Endothelial cell (in vitro differentiated cells): ENCODE measurements around the gene C6orf15. TPM values are rescaled to one million over a fixed set of nuclear protein-coding genes. Genes with fewer than 3 reads are reported as not detected.

Experiments used
- DNase-seq: peaks from one replicate; pipeline ENCODE4 v3.0.0; 2021; ENCODE audit warnings: low spot score
- H3K27ac Mint-ChIP-seq: one replicate; pipeline ENCODE4 v1.8.0; 2021; ENCODE audit warnings: mixed read lengths, inconsistent platforms; ENCODE audit not compliant: unreplicated experiment
- H3K27me3 Mint-ChIP-seq: one replicate; pipeline ENCODE4 v1.8.0; 2021; ENCODE audit warnings: mild to moderate bottlenecking, moderate library complexity, mixed read lengths, inconsistent platforms; ENCODE audit not compliant: unreplicated experiment
- H3K36me3 Mint-ChIP-seq: one replicate; pipeline ENCODE4 v1.8.0; 2021; ENCODE audit warnings: mild to moderate bottlenecking, low read depth, mixed read lengths, inconsistent platforms; ENCODE audit not compliant: unreplicated experiment
- H3K4me1 Mint-ChIP-seq: one replicate; pipeline ENCODE4 v1.8.0; 2021; ENCODE audit warnings: mild to moderate bottlenecking, mixed read lengths, inconsistent platforms; ENCODE audit not compliant: unreplicated experiment
- H3K4me3 Mint-ChIP-seq: one replicate; pipeline ENCODE4 v1.8.0; 2021; ENCODE audit warnings: mild to moderate bottlenecking, mixed read lengths, inconsistent platforms; ENCODE audit not compliant: unreplicated experiment
- H3K9me3 Mint-ChIP-seq: one replicate; pipeline ENCODE4 v1.8.0; 2021; ENCODE audit warnings: mixed read lengths, inconsistent platforms; ENCODE audit not compliant: unreplicated experiment
- CTCF ChIP-seq: fragments of 200-600 bp; sonication (generic); IDR thresholded peaks from one replicate; pipeline ENCODE4 v1.5.0; 2021; ENCODE audit warnings: antibody characterized with exemption; ENCODE audit not compliant: unreplicated experiment
- total RNA-seq: library from RNA; stranded (reverse); fragmentation: NEBNext Ultra II Directional; extraction: Animal tissue kit (Norgen Biotek cat#: 25700); gene quantifications from one replicate; pipeline ENCODE4 v1.2.1, GENCODE V29; 2021; ENCODE audit not compliant: unreplicated experiment

C6orf15 gene
- total RNA-seq, 1 donor from 2014 or later = not detected

GRCh38 chr6:31091680-31092079, 20.7 kb downstream of the C6orf15 start:
- H3K4me1 Mint-ChIP-seq = peaks cover 27% of the 10 kb centered on the region
- no peak overlapping the region for H3K4me3 Mint-ChIP-seq
- no peak overlapping the region for H3K27ac Mint-ChIP-seq
- no peaks in the 10 kb centered on the region for H3K27me3 Mint-ChIP-seq
- DNase-seq = no peak
- no peak for TF ChIP-seq CTCF
- no peaks in the 10 kb centered on the region for H3K9me3 Mint-ChIP-seq
- no peaks in the 10 kb centered on the region for H3K36me3 Mint-ChIP-seq

GRCh38 chr6:31090973-31091364, 21.4 kb downstream of the C6orf15 start:
- no peak for TF ChIP-seq CTCF
- Mint-ChIP-seq H3K36me3 (no peaks in the 10 kb centered on the region), H3K4me1 (peaks cover 21% of the 10 kb centered on the region), H3K27me3 (no peaks in the 10 kb centered on the region), H3K9me3 (no peaks in the 10 kb centered on the region), H3K27ac (no peak overlapping the region), H3K4me3 (no peak overlapping the region)
- DNase-seq = no peak

- Mint-ChIP-seq H3K9me3 (no peaks in the 10 kb centered on the region), H3K27me3 (no peaks in the 10 kb centered on the region)
These were observed 22.0 kb downstream of the C6orf15 start for GRCh38 chr6:31090275-31090972.

GRCh38 chr6:31087494-31088089, 24.8 kb downstream of the C6orf15 start:
- Mint-ChIP-seq H3K27ac (no peak overlapping the region), H3K9me3 (no peaks in the 10 kb centered on the region), H3K27me3 (no peaks in the 10 kb centered on the region), H3K4me3 (no peak overlapping the region), H3K36me3 (no peaks in the 10 kb centered on the region), H3K4me1 (peaks cover 3% of the 10 kb centered on the region)
- DNase-seq = peak; percentile 83
- peak; percentile 73 for TF ChIP-seq CTCF

More at GRCh38 chr6:31090275-31090972, 22.0 kb downstream of the C6orf15 start:
- H3K4me3 Mint-ChIP-seq = no peak overlapping the region
- no peaks in the 10 kb centered on the region for H3K36me3 Mint-ChIP-seq
- no peak for TF ChIP-seq CTCF
- peaks cover 20% of the 10 kb centered on the region for H3K4me1 Mint-ChIP-seq
- no peak overlapping the region for H3K27ac Mint-ChIP-seq
- DNase-seq = no peak

GRCh38 chr6:31086788-31087440, 25.5 kb downstream of the C6orf15 start:
- no peaks in the 10 kb centered on the region for H3K36me3 Mint-ChIP-seq
- TF ChIP-seq CTCF = no peak
- H3K4me3 Mint-ChIP-seq = no peak overlapping the region
- H3K27ac Mint-ChIP-seq = no peak overlapping the region
- peaks cover 3% of the 10 kb centered on the region for H3K4me1 Mint-ChIP-seq
- H3K27me3 Mint-ChIP-seq = no peaks in the 10 kb centered on the region
- no peaks in the 10 kb centered on the region for H3K9me3 Mint-ChIP-seq
- no peak for DNase-seq
